ENCODE measurements around the gene FSD2. TPM values are rescaled to one million over a fixed set of nuclear protein-coding genes. Genes with fewer than 3 reads are reported as not detected.
A peak's percentile ranks its signal among the peaks of the same experiment; 100 is the strongest.

FSD2 gene
- total and polyA plus RNA-seq, 9 of the 15 experiments (the other 6 are each of a cell fraction or from before 2014, with no cell fraction given) = 0.01 to 0.06 TPM; not detected in 7

DNA sequence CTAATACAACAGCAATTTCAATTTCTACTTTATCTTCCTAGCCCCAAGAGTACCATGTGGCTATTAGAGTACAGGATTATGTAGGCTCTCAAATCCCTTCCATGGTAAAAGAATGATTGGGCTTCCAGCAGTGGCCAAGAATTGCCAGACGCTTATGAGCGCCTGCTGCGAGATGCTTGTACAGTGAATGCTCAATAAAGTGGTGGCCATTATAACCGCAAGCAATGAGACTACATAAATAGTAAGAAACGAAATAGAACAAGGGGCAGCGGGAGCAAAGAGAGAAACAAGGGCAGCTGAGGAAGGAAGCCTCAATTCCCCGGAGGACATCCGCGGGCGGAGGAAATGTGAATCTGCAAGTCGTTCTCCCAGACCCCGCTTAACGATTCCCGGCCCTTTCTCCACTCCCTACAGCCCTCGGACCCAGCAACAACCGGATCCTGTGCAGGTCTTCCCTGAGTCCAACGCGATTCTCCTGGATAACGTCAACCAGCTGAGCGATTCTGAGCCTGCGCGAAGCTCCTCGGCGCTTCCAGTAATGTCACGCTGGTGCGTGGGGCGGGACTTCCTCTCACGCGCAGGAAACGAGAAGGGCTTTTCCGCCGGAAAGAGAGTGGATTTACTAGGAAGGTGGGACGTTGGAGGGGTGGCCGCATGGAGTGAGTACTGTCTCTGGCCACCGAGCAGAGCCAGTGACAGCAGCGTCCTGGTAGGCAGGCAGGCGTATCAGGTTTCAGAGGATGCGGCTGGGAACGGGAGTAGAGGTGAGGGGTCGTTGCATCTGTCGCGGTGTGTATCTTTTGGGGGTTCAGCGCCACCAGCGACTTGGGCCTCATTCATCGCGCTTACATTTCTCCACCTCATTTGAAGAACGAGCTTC, 55.7 kb downstream of the FSD2 start (continued):
- no peak for TF ChIP-seq ZNF175 (CRISPR knock-in tag; IDR thresholded peaks at IDR 0.05; ENCODE audit: low read depth)
- peak; percentile 52; the same call in 1 of the 2 replicates for TF ChIP-seq ZNF764 (CRISPR knock-in tag; IDR thresholded peaks at IDR 0.05; ENCODE audit: low read depth)
- TF ChIP-seq, protein P1, sequence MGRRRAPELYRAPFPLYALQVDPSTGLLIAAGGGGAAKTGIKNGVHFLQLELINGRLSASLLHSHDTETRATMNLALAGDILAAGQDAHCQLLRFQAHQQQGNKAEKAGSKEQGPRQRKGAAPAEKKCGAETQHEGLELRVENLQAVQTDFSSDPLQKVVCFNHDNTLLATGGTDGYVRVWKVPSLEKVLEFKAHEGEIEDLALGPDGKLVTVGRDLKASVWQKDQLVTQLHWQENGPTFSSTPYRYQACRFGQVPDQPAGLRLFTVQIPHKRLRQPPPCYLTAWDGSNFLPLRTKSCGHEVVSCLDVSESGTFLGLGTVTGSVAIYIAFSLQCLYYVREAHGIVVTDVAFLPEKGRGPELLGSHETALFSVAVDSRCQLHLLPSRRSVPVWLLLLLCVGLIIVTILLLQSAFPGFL (CRISPR knock-in tag; IDR thresholded peaks at IDR 0.05) = no peak
- peak in 1 of 2 experiments; percentile 98; a peak in 2 of 4 replicates for TF ChIP-seq HDAC1 (IDR thresholded peaks at IDR 0.05)
- TF ChIP-seq SREBF1 (IDR thresholded peaks at IDR 0.05; ENCODE audit: borderline replicate concordance, low read depth, low read length) = no peak
- TF ChIP-seq, protein P2, sequence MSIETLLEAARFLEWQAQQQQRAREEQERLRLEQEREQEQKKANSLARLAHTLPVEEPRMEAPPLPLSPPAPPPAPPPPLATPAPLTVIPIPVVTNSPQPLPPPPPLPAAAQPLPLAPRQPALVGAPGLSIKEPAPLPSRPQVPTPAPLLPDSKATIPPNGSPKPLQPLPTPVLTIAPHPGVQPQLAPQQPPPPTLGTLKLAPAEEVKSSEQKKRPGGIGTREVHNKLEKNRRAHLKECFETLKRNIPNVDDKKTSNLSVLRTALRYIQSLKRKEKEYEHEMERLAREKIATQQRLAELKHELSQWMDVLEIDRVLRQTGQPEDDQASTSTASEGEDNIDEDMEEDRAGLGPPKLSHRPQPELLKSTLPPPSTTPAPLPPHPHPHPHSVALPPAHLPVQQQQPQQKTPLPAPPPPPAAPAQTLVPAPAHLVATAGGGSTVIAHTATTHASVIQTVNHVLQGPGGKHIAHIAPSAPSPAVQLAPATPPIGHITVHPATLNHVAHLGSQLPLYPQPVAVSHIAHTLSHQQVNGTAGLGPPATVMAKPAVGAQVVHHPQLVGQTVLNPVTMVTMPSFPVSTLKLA (conservative IDR thresholded peaks at IDR 0.05) = peak; percentile 92 to 96
- peak; percentile 28 for TF ChIP-seq CCNT2 (IDR thresholded peaks at IDR 0.05; ENCODE audit: borderline replicate concordance, extremely low read depth, insufficient read length, low read depth, low read length)
- TF ChIP-seq, protein P3, sequence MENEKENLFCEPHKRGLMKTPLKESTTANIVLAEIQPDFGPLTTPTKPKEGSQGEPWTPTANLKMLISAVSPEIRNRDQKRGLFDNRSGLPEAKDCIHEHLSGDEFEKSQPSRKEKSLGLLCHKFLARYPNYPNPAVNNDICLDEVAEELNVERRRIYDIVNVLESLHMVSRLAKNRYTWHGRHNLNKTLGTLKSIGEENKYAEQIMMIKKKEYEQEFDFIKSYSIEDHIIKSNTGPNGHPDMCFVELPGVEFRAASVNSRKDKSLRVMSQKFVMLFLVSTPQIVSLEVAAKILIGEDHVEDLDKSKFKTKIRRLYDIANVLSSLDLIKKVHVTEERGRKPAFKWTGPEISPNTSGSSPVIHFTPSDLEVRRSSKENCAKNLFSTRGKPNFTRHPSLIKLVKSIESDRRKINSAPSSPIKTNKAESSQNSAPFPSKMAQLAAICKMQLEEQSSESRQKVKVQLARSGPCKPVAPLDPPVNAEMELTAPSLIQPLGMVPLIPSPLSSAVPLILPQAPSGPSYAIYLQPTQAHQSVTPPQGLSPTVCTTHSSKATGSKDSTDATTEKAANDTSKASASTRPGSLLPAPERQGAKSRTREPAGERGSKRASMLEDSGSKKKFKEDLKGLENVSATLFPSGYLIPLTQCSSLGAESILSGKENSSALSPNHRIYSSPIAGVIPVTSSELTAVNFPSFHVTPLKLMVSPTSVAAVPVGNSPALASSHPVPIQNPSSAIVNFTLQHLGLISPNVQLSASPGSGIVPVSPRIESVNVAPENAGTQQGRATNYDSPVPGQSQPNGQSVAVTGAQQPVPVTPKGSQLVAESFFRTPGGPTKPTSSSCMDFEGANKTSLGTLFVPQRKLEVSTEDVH (IDR thresholded peaks at IDR 0.05; ENCODE audit: low read depth, partially characterized antibody) = peak; percentile 87
- TF ChIP-seq, protein P4, sequence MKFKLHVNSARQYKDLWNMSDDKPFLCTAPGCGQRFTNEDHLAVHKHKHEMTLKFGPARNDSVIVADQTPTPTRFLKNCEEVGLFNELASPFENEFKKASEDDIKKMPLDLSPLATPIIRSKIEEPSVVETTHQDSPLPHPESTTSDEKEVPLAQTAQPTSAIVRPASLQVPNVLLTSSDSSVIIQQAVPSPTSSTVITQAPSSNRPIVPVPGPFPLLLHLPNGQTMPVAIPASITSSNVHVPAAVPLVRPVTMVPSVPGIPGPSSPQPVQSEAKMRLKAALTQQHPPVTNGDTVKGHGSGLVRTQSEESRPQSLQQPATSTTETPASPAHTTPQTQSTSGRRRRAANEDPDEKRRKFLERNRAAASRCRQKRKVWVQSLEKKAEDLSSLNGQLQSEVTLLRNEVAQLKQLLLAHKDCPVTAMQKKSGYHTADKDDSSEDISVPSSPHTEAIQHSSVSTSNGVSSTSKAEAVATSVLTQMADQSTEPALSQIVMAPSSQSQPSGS (CRISPR knock-in tag; IDR thresholded peaks at IDR 0.05) = no peak
- TF ChIP-seq, protein P5, sequence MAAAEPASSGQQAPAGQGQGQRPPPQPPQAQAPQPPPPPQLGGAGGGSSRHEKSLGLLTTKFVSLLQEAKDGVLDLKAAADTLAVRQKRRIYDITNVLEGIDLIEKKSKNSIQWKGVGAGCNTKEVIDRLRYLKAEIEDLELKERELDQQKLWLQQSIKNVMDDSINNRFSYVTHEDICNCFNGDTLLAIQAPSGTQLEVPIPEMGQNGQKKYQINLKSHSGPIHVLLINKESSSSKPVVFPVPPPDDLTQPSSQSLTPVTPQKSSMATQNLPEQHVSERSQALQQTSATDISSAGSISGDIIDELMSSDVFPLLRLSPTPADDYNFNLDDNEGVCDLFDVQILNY (CRISPR knock-in tag; IDR thresholded peaks at IDR 0.05) = no peak
- TF ChIP-seq SRF (CRISPR knock-in tag; IDR thresholded peaks at IDR 0.05) = peak in 1 of 2 experiments; percentile 47; a peak in 2 of 4 replicates
- no peak for TF ChIP-seq TFAM (CRISPR knock-in tag; conservative IDR thresholded peaks at IDR 0.05)
- no peak for TF ChIP-seq ZNF695 (CRISPR knock-in tag; IDR thresholded peaks at IDR 0.05)
- TF ChIP-seq POU5F1 (IDR thresholded peaks at IDR 0.05; ENCODE audit: borderline replicate concordance, low read depth, low read length, partially characterized antibody) = peak; percentile 43
- 0 out of 2 replicates have a peak, but pooled peaks have one; percentile 30 for TF ChIP-seq PHB2 (IDR thresholded peaks at IDR 0.05; ENCODE audit: low read depth)
- TF ChIP-seq NCOA6 (IDR thresholded peaks at IDR 0.05) = no peak
- no peak for TF ChIP-seq FOXJ3 (CRISPR knock-in tag; IDR thresholded peaks at IDR 0.05)
- TF ChIP-seq TEAD1 (CRISPR knock-in tag; IDR thresholded peaks at IDR 0.05) = no peak
